Measurements from ENCODE around the gene ST3GAL6.

ST3GAL6 gene

GRCh38 chr3:98741121-98741716, 21.9 kb upstream of the ST3GAL6 start:
- DNase-seq, result no peak

DNA sequence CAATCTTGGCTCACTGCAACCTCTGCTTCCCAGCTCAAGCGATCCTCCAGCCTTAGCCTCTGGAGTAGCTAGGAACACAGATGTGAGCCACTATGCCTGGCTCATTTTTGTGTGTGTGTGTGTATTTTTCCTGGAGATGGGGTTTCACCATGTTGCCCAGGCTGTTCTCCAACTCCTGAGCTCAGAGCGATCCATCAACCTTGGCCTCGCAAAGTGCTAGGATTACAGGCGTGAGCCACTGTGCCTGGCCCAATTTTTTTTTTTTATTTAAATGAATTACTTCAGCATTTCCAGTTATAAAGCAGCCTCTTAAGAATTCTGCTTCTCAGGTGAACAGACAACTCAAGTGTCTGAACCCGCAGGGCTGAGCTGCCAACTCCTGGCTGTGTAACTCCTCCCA, 20.1 kb upstream of the ST3GAL6 start:
- DNase-seq, result no peak

DNA sequence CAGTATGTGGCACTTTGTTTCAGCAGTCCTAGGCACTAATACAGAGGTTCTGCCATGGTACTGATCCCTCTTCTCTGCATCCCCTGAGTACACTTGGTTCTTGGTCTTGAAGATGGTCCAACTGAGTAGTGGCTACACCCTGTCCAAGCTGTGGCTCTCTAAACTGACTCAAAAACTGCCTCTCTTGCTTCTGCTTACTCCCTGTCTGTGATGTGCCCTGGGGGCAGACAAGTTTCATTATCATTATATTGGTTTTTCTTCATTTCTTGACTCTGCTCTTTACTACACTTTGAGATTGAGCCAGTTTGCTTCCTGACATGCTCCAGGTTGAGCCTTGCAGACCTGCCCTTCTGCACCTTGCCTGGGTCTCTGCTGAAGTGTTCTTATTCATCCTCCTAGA, 18.9 kb upstream of the ST3GAL6 start:
- DNase-seq, result no peak

DNA sequence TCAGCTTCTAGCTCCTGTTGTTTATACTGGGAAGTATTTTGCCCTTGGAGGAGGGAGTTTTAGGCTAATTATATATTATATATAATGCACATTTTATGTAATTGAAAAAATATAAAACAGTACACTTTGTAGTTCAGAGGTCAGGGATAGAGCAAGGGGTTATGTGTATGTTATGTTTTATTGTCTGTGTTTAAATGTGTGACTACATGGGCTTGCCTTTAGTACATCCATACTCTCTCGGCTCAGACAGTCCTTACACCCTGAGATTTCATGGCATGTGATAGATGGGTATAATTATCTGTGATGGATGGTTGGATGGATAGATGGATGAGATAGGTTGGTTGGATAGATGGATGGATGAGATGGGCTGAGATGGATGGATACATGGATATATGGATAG, 17.4 kb upstream of the ST3GAL6 start:
- DNase-seq, result no peak

GRCh38 chr3:98746122-98746521, 17.0 kb upstream of the ST3GAL6 start:
- DNase-seq, result no peak

DNA sequence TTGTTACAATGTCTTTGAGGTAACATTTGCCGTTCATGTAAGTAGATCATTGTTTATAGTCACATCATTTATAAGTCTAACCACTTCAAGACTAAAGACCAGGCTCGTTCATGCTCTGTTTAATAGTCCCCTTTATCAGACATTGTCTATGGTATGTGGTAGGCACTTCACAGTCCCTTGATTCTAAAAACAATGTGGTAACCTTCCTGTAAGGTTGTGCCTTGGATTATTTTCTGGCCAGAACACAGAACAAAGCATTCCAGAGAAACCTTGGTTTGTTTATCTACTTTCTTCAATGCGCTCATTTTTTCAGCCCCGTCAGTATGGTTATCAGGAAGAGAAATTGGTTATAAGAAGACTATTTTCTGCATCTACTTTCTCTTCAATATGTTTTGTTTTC, 16.3 kb upstream of the ST3GAL6 start:
- DNase-seq, result no peak

GRCh38 chr3:98750276-98750919, 12.7 kb upstream of the ST3GAL6 start:
- DNase-seq, result no peak

DNA sequence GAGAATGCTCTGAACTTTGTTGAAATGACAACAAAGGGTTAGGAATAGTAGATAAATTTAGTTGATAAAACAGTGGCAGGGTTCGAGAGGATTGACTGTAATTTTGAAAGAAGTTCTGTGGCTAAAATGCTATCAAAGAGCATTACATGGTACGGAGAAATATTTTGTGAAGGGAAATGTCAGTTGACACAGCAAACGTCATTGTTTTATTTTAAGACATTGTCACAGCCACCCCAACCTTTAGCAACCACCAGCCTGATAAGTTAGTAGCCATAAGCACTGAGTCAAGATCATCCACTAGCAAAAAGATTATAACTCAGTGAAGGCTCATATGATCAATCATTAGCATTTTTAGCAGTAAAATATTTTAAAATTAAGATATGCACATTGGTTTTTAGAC, 8.7 kb upstream of the ST3GAL6 start:
- DNase-seq, result no peak

DNA sequence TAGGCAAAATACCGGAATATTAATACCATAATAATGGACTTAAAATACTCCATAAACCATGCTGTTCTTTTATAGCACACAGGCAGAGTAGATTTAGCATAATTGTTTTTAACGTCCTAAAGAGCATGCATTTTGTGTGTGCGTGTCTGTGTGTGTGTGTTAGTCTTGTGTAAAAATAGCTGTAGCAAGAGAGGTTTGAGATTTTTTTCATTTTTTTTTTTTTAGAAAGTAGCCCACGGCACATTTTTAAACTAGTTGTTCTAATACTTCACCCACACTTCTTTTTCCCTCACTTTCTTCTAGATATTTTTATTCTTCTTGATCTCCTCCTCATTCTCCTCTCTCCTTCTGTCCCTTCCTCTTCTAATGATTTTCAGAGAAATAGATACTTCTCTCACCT, 7.5 kb upstream of the ST3GAL6 start:
- DNase-seq, result no peak

DNA sequence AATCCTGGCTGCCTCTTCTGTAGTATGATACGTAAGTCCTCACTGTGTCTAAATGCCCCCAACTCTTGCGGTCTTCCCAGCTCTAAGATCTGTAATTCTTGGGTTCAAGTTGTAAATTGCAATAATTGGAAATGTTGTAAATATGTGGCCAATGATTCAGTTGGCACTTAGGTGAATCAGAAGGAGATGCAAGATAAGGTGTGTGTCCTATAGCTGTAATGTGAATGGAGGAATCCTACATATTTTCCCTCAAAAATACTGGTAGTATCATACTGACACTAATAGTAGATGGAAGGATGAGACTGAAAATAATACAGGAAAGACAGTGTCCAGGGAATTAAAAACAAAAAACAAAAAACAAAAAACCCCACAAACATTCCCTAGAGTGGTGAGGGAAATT, 3.5 kb upstream of the ST3GAL6 start:
- no peak for DNase-seq

- DNase-seq, result no peak
Measured at GRCh38 chr3:98761643-98762229, 1.4 kb upstream of the ST3GAL6 start.

- DNase-seq, result no peak
Measured at GRCh38 chr3:98763819-98764418, 779 bp downstream of the ST3GAL6 start.

- DNase-seq, result no peak
Measured at GRCh38 chr3:98764472-98764884, 1.3 kb downstream of the ST3GAL6 start.

- DNase-seq, result no peak
Measured at GRCh38 chr3:98765721-98766120, 2.6 kb downstream of the ST3GAL6 start.

DNA sequence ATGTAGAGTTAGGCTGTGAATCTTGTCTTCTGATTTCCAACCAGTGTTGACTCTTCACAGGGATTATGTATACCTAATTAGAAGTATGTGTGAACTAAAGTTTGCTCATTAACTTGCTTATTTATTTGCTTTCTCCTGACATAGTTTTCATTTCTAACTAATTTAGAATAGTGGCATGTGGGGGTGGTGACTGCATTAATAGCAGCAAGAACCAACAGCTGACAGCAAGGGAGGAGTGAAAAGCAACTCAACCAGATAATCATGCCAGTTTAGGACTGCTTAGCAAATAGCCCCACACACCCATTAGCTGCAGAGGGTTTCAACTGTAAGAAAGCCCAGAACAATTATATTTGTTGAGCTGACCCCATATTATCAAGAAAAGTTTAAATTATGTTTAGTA, 3.8 kb downstream of the ST3GAL6 start:
- DNase-seq, result no peak

- no peak for DNase-seq
Measured at GRCh38 chr3:98768961-98769360, 5.8 kb downstream of the ST3GAL6 start.

DNA sequence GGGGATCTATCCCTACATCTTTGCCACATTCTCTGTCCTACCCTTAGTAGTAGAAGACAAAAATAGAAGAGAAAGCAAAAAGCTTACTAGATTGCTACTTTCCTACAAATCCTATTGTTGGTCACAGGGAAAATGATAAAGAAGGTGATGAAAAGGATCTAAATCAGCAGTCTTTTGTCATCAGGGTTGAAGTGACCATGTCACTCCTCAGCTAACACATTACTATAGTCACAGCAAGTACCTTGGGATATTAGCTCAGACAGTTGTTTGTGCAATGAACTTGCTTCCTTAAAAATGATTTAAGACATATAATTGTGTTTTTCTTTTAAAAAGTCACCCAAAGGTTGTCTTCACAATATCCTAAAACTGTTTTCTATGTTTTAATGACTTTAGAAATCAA, 6.3 kb downstream of the ST3GAL6 start:
- no peak for DNase-seq

GRCh38 chr3:98770261-98771039, 7.3 kb downstream of the ST3GAL6 start:
- no peak for DNase-seq

DNA sequence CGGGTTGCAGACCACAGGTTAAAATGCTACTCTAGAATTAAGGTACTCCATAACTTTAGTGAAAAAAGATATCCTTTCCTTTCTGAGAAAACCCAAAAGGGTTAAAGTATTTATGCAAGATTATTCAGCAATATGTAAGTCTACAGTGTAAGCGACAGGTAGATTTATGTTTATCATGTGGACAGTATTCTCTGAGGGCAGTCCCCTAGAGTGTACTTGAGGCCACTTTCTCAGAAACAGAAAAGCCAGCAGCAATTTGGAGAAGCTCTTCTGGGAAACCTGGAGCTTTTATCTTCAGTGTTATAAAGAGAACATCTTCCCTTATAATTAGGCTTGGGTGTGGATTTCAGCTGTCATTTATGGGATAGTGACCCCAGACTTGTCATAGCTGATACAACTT, 8.9 kb downstream of the ST3GAL6 start:
- no peak for DNase-seq

DNA sequence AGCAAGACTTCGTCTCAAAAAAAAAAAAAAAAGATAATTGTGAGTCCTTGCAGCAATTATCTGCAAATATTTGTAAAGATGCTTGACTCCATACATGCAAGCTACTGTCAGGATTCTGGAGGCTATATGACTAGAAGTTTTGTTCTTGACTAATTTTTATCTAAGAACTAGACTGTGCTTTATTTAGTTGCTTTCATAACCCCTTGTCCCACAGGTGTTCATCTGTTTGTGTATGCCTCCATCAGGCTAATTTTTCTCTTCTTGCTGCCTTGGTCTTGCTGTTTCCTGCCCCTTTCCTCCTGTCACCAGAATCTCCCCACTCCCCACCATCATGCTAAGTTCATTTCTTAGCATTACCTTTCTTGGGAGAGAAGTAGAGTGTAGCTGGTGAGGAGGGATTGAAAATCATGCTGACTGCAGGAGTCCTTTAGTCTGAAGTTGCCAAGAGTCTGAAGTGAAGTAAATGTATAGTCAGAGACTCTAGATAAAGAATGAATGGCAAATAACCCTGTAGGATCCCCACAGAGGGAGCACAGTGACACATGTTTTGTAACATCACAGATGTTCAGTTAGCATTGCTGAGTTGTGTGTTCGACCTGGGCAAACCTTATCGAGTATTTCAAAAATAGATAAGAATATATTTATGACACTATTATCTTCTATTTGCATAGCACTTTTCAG, 12.5 kb downstream of the ST3GAL6 start:
- no peak for DNase-seq

- DNase-seq, result no peak
Measured at GRCh38 chr3:98776140-98776493, 13.0 kb downstream of the ST3GAL6 start.

DNA sequence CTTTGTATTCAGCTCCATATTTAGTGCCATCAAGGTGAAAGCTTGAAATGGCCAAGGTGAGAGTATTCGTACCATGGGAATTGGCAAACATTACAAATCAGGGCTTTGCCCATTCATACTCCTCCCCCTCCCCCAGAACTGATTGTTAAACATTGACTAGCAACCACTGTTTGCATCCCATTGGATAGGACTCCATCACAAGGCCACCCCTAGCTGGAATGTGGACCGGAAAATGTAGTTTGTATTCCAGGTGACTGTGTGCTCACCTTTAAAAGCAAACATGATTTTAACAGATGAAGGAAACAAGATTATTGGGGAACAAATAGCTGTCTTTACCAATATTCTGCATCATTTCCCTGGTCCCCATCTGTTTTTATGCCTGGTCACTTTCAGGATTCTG, 14.1 kb downstream of the ST3GAL6 start:
- DNase-seq, result no peak

- no peak for DNase-seq
Measured at GRCh38 chr3:98777801-98778220, 14.7 kb downstream of the ST3GAL6 start.
